GM13977 (cell line): ENCODE measurements around the gene ALX4.

Experiments used
- DNase-seq: peaks from one replicate; pipeline ENCODE4 v3.0.0; 2012; ENCODE audit warnings: low spot score
- CTCF ChIP-seq: IDR thresholded peaks from 2 replicates; pipeline ENCODE4 v1.5.1; 2012; ENCODE audit warnings: mild to moderate bottlenecking, control low read depth; ENCODE audit not compliant: insufficient read depth; ENCODE audit errors: extremely low read depth, missing control alignments
- in situ Hi-C: fragments of 300-500 bp; cut with MboI; formaldehyde crosslinking; loops from one replicate; pipeline ENCODE4 v1.12.0; 2022; ENCODE audit warnings: low sequenced_read_pairs, low pct_unique_long_range_greater_than_20kb, mixed read lengths, inconsistent platforms; ENCODE audit not compliant: unreplicated experiment

ALX4 gene

GRCh38 chr11:44325698-44326097, 15.8 kb upstream of the ALX4 start:
- no peak for TF ChIP-seq CTCF
- DNase-seq, result no peak
- in situ Hi-C loops, result no loop called here

GRCh38 chr11:44324749-44325525, 15.0 kb upstream of the ALX4 start:
- in situ Hi-C loops, result no loop called here
- no peak for DNase-seq
- no peak for TF ChIP-seq CTCF

GRCh38 chr11:44324222-44324621, 14.3 kb upstream of the ALX4 start:
- in situ Hi-C loops, result no loop called here
- TF ChIP-seq CTCF, result no peak
- DNase-seq, result no peak

GRCh38 chr11:44322243-44322642, 12.3 kb upstream of the ALX4 start:
- in situ Hi-C loops, result no loop called here
- TF ChIP-seq CTCF, result no peak
- DNase-seq, result no peak

- no peak for DNase-seq
- in situ Hi-C loops, result no loop called here
- TF ChIP-seq CTCF, result no peak
Observed at GRCh38 chr11:44321059-44321458, 11.1 kb upstream of the ALX4 start.

- TF ChIP-seq CTCF, result no peak
- no peak for DNase-seq
- in situ Hi-C loops, result no loop called here
Observed at GRCh38 chr11:44320289-44320973, 10.5 kb upstream of the ALX4 start.
